DLD1 (cell line): ENCODE results near the gene KRT76.

ENCODE experiments used
- in situ Hi-C: cut with HindIII; loops from 2 replicates; pipeline ENCODE4 v1.10.0; 2017; ENCODE audit warnings: low sequenced_read_pairs

The KRT76 gene

DNA sequence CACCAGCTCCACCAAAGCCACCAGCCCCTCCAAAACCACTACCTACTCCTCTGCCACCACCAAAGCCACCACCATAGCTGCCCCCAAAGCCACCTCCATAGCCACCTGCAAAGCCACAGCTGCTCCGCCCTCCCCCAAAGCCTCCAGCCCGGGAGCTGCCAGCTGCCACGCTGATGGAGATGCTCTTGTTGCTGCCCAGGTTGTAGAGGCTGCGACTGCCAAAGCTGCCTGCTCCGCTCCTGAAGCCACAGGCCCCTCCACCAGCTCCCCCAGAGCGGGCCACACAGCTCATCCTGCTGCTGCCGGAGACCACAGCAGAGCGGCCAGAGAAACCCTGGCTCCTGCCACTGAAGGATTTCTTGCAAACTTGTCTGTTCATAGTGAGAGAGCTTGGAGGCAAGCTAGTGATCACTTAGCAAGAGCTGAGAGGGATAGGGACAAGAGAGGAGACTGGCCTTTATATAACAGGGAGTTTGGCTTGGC lies at the start of gene KRT76:
TSS of gene KRT76 (minus strand) at position 433 of the 483 bp plus-strand sequence. CDS start at position 379, 54 bp downstream.
- in situ Hi-C loops: no loop called here

DNA sequence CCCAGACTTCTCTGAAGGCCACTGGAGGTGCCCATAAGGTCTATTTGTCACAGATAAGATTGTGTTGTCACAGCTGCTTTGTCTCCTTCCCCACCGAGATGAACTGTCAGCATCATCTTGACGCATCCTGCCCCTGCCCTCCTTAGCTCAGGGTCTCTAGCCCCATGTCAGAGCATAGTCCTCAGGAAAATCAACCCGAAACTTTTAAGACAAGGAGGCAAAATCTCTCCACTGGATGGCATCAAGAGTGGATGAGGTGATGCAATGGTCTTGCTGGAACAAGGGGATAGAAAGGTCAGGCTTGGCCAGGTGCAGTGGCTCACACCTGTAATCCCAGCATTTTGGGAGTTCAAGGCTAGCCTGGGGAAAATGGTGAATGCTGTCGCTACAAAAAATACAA lies 48.8 kb upstream of the KRT76 start:
- in situ Hi-C loops: no loop called here

DNA sequence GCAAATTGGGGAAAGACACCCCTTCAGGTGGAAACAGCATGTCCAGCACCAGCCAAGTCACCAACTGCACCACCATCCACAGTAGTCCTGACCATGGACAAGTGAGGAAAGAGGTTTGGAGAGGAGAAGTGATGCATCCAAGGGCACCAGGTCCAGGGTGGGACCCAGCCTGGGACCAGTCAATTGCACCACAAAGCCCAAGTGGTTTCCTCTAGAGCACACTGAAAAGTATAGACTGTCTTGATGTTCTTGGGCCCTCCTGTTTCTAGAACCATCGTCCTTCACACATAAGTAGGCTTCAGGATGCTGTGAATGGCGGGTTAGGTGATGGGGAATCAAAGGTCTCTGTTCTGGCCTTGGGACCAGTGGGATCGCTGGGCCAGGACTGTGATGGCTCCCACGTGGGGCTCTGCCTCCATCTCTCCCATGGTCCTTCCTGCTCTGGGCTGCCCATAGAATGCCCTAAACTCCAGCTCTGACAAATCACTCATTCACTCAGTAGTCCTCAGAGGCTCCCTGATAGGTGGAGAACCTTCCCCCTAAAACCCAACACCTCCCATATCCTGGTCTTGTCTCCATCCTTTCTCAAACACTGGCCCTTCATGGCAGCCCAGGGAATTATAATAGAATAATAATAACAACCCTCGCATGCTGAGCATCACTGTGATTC lies 47.7 kb upstream of the KRT76 start:
- in situ Hi-C loops: no loop called here

DNA sequence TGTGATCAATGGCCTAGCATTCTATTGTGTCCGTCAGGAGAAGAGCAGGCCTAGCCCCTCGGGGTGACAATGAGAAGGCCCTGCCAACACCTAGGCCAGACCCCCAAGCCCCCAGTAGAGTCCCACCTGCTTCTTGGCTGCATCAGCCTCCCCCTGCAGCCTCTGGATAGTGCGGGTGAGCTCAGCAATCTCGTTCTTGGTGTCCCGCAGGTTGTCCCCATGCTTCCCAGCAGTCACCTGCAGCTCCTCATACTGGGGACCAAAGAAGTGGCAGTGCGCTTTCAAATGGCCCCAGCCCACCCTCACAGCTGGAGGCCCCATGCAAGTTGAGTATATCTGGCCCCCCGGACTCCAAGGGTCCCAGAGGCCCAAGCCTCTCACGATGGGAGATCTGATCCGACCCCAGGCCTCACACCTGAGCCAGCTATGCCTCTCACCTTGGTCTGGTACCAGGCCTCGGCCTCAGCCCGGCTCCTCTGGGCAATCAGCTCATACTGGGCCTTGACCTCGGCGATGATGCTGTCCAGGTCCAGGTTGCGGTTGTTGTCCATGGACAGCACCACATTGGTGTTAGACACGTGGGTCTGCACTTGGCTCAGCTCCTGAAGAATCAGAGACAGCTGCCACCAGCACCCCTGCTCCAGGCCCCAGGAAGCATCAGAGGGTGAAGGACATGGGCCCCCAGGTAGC lies 46.8 kb upstream of the KRT76 start:
- in situ Hi-C loops: no loop called here

DNA sequence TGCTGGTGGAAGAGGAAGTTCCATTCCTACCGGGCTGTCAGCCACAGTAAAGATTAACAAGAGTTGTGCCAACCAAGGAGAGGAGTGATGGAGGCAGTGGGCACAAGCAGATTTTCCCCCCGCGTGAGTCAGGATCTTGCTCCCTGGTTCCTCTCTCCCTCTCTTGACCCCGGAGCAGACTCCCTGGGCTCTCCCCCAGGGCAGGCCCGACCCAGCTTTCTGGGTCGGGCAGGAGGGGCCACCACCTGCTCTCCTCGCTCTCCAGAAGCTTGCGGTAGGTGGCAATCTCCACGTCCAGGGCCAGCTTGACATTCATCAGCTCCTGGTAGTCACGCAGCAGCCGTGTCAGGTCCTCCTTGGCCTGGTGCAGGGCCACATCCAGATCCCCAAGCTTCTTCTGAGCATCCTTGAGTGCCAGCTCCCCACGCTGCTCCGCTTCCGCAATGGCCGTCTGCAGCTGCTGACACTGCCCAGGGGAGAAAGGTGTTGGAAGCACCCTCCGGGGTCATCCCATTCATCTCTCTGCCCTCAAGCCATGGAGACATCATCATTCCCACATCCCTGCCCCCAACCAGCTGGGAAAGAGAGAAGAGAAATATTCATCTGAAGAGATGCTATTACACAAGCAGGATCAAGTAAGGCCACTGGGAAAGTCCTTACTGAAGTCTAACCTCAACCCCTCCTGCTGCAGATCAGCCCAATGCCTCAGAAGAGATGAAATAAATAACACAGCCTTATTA lies 45.8 kb upstream of the KRT76 start:
- in situ Hi-C loops: no loop called here

DNA sequence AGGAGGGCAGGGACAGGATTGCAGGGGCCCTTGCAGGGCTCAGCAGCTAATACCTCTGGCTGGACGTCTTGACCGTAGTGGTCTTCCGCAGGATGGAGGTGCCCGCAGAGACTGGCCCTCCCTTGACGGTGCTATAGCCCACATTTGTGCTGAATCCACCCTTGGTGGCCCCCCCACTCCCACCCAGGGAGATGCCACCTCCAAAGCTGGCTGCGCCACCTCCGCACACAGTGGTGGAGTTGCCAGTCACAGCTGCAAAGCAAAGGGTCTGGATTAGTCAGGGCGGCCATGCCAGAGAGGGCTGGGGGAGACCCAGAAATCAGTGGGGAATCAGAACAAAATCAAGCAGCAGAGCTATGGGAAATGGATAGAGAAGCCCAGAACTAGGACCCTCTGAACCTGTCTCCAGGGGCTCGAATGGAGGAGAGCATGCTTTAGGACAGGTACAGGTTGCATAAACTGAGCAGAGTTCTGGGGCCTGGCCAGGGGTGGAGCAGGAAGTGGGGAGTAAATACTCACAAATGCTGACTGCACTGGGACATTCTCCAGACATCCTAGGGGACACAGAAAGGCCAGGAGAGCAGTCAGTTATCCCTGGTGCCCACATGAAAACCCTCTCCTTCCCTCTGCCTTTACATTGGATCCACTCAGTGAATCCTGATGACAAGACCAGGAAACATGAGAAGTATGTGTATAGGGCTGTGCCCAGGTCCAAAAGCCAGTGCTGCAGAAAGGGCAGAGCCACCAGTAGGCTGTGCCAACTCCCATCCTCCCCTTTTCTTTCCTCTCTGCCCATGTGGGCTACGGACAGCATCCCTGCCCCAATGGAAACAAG lies 44.9 kb upstream of the KRT76 start:
- in situ Hi-C loops: no loop called here

DNA sequence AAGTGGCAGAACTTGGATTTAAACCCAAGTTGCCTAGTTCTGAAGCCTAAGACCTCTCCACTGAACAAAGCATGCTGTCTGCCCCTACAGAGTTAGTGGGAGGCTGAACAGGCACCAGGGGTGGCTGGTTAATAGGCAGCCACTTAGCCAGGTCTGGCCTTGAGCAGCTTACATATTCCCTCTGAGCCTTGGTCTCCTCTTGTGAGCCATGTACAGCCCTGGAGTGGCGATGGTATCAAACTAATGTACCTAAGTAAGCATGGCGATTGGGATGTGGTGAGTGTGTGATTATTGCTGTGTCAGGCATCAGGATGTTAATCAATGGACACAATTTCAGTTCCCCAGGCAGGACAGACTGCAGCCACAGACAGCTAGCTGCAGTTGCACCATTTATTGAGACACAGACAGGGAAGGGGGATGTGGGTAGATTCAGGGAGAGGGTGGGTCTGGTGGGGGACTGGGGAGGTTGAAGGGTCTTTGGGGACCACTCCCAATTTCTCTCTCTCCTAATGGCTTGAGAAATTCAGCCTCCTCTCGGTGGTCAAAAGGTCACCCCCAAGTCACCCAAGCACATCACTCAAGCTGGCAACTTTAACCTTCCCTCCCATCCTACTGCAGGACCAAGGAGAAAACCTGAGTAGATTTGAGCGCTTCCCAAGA lies 44.1 kb upstream of the KRT76 start:
- in situ Hi-C loops: no loop called here

DNA sequence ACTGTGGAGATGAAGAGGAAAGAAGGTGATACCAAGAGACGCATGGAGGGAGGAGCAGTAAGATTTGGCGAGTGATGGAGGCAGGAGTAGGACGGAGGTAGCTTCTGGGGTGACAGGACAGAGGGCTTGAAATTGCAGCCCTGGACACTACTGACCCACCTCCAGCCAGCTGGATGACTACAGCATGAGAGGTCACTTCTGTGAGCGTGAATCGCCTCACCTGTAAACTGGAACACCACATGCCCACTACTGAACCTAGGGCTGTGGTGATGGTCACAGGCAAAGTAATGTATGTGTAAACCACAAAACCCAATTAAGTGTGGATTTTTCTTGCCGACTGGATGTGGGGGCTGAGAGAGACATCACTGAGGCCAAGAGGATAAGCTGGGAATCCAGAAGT lies 43.4 kb upstream of the KRT76 start:
- in situ Hi-C loops: no loop called here

DNA sequence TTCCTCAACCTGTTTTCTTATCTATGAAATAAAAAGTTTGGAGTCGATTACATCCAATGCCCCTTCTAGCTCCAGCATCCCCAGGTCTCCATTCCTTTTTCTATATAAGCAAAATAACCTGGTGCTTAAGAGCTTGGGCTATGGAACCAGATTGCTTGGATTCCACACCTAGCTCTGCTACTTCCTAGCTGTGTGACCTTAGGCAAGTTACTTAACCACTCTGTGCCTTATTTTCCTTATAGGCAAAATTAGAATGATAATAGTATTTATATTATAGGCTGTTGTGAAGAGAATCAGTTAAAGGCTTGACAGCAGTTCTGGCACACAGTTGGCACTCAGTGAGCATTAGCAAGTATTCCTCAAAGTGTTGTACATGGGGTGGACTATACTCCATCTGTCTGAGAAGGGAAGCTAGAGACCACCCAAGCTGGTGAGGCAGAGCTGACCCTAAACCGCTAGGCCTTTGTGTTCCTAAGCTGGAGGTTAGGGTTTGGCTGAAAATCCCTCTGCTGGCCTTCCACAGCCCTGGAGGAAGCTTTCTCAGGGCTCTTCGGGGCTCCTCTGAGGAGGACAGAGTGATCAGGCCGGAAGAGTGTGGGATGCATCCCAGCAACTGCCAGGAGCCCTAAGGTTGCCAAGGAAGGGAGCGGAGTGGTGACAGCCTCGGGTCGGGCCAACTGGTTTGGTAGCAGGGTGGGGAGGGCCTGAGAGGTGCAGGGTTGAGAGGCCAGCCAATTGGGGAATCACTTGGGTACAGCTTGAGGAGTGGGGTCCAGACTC lies 42.8 kb upstream of the KRT76 start:
- in situ Hi-C loops: loop anchor here (10.0 kb wide), 1 partner anchor 115 kb away; the partner anchor contains the start of gene KRT77

DNA sequence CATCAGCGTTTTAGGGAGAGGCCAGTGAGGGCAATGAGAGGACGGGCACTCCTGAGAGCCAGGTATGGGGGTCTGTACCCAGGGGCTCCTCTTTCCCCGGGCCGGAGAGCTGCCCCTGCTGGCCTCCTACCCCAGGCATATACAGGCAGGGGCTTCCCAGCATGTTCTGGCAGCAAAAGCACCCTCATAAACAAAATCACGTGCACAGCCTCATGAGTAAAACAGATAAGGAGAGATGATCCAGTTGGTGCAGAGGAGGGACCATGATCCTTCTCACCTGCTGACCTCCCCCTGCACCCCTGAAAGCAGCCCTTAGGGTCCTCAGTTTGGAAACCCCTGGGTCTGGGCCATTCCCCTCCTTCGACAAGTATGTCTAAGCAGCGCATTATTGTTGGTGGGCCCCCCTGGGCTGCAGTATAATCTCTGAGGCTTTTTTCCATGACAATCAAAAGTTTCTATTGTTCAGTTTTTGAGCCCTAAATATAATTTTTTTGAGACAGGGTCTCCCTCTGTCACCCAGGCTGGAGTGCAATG lies 41.8 kb upstream of the KRT76 start:
- in situ Hi-C loops: loop anchor here (10.0 kb wide), 1 partner anchor 114 kb away; the partner anchor contains the start of gene KRT77

DNA sequence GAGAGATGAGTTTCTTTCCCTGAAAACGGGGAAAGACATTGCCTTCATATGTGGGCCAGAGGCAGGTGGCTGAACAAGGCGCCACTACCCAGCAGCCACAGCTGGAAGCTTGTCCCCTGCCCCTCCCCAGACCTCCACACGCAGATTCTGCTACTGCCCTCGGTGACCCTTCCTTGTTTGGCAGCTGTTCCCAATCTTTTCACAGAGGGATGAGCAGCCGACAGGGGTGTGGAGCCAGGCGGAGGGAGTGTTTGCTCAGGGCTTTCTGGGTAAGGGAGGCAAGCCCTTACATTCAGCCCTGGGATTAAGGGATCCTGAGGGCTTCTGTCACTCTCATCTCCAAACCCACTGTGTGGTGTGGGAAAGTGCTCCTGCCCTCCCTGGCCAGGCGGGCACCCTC lies 41.2 kb upstream of the KRT76 start:
- in situ Hi-C loops: loop anchor here (10.0 kb wide), 1 partner anchor 114 kb away; the partner anchor contains the start of gene KRT77

DNA sequence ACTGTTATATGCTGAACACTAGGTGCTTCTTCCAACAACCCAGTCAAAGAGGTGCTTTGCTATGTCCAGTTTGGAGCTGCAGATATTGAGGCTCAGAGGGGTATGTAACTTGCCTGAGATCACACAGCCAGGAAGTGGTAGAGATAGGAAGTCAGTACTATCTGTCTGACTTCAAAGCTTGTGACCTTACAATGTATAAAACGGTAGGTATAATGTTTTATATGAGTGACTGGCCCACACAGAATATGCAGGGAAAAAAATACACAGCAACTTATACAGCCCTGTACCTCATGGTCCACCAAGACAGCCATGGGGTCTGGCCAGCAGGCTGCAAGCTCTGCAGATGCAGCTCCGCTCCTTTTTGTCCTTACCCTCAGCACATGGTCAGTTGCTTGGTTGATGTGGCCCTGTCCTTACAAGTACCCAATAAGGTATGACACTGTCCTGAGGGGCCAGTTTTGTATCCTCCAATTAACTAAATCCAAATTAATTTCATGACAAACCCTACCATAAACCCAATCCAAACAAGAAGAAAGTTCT lies 40.6 kb upstream of the KRT76 start:
- in situ Hi-C loops: loop anchor here (10.0 kb wide), 1 partner anchor 113 kb away; the partner anchor contains the start of gene KRT77

DNA sequence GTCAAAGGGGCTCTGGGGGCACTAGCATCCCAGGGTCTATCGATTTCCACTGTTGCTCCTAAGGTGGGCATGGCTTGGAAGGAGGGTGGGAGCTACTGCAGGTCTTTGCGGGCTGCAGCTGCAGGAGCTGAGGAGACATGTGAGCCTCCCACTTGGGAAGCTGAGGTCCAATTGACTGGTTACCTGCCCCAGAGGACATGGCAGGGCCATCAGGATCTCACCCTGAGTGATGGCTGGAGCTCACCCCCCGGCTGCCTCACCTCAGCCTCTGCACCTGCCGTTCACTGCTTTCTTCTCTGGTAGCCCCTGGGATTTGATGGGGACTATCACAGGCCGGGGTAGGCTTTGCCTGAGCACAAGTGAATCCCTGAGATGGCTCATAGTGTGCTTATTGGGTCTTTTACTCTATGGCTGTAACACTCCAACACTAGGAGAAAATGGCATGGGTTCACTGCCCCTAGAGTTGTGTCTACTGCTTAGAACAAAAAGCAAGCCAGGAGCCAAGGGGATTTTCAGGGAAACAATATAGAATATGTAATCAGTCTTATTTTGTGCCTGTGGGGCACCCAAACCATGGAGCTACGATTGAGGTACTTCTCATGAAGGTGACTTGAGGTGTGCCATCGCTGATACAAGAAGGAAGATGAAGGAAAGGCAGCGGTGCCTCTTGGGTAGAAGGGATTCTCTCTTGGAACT lies 40.0 kb upstream of the KRT76 start:
- in situ Hi-C loops: loop anchor here (10.0 kb wide), 1 partner anchor 112 kb away; the partner anchor contains the start of gene KRT77

DNA sequence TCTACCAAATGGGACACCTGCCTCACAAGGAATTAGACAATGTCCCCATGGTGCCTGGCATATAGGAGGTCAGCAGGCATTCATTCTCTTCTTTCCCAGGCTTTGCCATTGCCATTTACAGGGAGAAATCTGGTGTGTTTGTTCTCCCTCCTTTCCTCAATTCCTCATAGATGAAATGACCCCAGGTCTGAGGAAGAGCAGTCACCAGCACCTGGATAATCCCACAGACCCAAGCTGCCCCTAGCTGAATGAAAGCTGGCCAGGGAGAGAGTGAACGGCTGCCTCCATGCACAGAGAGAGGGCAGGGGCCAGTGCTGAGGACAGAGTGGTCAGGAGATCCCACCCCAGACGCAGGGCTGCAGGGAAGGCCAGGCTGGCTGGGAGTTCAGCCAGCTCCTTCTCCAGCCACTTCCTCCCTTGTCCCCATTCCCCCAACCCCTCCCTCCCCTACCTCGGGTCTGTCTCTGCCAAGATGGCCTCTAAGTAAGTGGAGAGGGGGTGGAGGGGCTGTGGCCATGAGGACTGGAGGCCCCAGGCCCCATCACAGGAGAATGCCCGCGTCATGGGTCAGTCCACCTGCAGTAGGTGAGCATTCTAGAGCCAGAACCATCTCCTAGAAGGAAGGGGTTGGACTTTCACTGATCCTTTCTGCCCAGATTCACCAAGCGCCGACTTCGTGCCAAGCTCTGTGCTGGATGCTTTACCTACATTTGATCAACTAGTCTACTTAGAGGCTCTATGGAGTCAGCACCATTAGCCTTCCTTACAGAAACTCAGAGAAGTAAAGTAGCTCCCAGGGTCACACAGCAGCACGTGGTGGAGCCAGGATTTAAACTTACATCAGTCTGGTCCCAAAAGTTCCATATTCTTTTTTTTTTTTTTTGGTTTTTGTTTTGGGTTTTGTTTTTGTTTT lies 38.8 kb upstream of the KRT76 start:
- in situ Hi-C loops: loop anchor here (10.0 kb wide), 1 partner anchor 111 kb away; the partner anchor contains the start of gene KRT77

DNA sequence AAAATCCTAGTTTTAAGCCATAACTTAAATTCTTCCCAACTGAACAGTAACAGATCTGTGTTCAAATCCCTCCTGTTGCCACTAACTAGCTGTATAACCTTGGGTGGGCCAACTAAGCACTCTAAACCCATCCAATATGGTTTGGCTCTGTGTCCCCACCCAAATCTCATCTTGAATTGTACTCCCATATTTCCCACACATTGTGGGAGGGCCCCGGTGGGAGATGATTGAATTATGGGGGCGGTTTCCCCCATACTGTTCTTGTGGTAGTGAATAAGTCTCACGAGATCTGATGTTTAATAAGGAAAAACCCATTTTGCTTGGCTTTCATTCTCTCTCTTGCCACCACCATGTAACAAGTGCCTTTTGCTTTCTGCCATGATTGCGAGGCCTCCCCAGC lies 38.0 kb upstream of the KRT76 start:
- in situ Hi-C loops: loop anchor here (10.0 kb wide), 1 partner anchor 110 kb away; the partner anchor contains the start of gene KRT77

DNA sequence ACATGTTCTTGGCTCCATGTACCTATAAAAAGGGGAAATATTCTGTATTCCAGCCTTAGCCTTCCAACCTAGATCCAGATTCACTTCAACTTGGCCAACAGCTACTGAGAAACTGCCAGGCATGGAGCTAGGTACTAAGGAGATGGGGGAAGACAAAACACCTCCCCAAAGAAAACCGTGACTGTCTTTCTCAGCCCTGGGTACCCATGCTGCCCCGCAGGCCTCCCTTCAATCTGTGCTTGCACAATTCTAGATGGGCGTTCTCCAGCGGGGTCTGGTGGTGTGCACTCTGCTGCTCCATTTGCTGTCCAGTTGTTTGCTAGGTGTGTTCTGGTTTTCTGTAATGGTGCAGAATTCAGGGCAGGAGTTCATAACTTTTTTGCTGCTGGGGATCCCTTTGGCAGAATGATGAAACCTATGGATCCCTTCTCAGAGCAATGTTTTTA lies 37.6 kb upstream of the KRT76 start:
- in situ Hi-C loops: loop anchor here (10.0 kb wide), 1 partner anchor 110 kb away; the partner anchor contains the start of gene KRT77
